Neural cell (in vitro differentiated cells): ENCODE data around the gene PLVAP.

Source experiments
- POLR2AphosphoS5 ChIP-seq: IDR thresholded peaks from 2 replicates; pipeline ENCODE4 v1.6.1; 2012
- TF ChIP-seq, protein P1 (sequence below): IDR thresholded peaks from 2 replicates; pipeline ENCODE4 v1.6.1; 2012; ENCODE audit warnings: borderline replicate concordance
- TF ChIP-seq, protein P2 (sequence below): fragments of 450-650 bp; IDR thresholded peaks from 2 replicates; pipeline ENCODE4 v1.5.1; 2014; ENCODE audit warnings: antibody characterized with exemption, mild to moderate bottlenecking, moderate library complexity; ENCODE audit not compliant: poor library complexity, severe bottlenecking

DNA sequence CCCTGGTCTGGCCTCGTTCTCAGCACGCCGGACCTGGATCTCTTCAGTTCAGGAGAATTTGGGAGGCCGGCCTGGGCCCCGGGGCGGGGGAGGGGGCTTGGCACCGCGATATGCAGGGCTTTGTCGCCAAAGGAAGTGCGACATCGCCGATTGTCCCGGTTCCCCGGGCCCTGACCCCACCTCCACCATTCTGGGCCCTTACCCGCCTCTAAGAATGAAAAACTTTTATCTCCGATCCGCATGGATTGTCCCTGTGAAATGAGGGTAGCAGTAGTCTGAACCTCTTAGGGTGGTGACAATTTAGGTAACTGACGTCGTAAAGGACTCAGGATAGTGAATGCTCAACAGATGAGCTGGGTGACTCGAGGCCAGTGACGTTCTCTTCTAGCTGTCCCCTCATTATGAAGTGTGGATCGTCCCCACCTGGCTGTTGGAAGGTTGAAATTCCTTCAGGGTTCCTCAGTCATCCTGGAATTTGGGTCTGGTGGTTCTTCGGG, 67.1 kb downstream of the PLVAP start:
- TF ChIP-seq, protein P1, sequence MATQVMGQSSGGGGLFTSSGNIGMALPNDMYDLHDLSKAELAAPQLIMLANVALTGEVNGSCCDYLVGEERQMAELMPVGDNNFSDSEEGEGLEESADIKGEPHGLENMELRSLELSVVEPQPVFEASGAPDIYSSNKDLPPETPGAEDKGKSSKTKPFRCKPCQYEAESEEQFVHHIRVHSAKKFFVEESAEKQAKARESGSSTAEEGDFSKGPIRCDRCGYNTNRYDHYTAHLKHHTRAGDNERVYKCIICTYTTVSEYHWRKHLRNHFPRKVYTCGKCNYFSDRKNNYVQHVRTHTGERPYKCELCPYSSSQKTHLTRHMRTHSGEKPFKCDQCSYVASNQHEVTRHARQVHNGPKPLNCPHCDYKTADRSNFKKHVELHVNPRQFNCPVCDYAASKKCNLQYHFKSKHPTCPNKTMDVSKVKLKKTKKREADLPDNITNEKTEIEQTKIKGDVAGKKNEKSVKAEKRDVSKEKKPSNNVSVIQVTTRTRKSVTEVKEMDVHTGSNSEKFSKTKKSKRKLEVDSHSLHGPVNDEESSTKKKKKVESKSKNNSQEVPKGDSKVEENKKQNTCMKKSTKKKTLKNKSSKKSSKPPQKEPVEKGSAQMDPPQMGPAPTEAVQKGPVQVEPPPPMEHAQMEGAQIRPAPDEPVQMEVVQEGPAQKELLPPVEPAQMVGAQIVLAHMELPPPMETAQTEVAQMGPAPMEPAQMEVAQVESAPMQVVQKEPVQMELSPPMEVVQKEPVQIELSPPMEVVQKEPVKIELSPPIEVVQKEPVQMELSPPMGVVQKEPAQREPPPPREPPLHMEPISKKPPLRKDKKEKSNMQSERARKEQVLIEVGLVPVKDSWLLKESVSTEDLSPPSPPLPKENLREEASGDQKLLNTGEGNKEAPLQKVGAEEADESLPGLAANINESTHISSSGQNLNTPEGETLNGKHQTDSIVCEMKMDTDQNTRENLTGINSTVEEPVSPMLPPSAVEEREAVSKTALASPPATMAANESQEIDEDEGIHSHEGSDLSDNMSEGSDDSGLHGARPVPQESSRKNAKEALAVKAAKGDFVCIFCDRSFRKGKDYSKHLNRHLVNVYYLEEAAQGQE, result no peak
- TF ChIP-seq, protein P2, sequence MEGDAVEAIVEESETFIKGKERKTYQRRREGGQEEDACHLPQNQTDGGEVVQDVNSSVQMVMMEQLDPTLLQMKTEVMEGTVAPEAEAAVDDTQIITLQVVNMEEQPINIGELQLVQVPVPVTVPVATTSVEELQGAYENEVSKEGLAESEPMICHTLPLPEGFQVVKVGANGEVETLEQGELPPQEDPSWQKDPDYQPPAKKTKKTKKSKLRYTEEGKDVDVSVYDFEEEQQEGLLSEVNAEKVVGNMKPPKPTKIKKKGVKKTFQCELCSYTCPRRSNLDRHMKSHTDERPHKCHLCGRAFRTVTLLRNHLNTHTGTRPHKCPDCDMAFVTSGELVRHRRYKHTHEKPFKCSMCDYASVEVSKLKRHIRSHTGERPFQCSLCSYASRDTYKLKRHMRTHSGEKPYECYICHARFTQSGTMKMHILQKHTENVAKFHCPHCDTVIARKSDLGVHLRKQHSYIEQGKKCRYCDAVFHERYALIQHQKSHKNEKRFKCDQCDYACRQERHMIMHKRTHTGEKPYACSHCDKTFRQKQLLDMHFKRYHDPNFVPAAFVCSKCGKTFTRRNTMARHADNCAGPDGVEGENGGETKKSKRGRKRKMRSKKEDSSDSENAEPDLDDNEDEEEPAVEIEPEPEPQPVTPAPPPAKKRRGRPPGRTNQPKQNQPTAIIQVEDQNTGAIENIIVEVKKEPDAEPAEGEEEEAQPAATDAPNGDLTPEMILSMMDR, result no peak
- TF ChIP-seq POLR2AphosphoS5, result no peak
